ENCODE data around the gene KRT9. TPM values are rescaled to one million over a fixed set of nuclear protein-coding genes. Genes with fewer than 3 reads are reported as not detected.
"Not testable (repeated sequence)": the region's sequence is repeated elsewhere in the genome, so short reads cannot be mapped to it uniquely, and the experiment has no call there.

The KRT9 gene
- total RNA-seq, 2 experiments from 2014 or later = not detected

DNA sequence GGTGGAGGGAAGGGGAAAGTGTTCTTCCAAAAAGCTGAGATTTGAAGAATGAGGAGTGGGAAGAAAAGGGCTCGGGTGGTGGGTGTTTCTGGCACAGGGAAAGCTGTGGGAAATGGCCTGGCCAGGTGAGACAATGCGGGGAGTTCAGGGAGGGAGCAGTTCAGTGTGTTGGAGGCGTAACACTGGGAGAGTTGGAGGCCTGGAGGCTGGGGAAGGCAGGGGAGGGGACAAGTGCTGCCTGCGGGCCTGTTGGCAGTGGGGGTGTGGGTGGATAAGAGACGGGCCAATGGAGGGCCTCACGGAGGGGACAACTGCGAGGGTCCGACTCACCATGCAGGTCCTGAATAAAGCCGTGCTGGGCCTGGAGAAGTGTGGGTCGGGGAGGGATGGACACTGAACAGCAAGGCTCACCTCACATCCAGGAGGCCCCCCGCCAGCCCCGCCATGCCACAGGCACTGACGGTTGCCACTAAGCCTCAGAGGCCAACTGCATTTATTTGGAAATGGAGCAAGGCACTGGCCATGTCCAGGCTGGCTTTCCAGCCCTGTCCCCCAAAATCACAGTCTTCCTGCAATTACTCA, 25.9 kb downstream of the KRT9 start:
- Mint-ChIP-seq H3K4me3 (no peak overlapping the region), H3K9me3 (no peaks in the 10 kb centered on the region)

DNA sequence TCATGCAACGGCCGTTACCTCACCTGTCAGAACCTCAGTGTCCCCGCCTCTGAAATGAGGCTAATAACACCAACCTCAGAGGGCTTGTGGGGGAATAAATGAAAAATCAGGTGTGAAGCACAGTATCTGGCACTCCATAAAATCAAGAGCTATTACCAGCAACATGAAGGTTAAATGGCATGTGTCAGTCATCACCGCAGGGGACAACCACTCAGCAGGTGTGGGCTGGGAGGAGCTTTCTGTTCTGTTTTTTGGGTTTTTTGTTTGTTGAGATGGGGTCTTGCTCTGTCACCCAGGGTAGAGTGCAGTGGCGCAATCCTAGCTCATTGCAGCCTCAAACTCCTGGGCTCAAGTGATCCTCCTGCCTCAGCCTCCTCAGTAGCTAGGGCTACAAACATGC, 26.9 kb downstream of the KRT9 start:
- Mint-ChIP-seq H3K4me3 (no peak overlapping the region), H3K36me3 (ENCODE audit: low read depth) (no peaks in the 10 kb centered on the region), H3K4me1 (ENCODE audit: low read depth) (peaks cover 9% of the 10 kb centered on the region), H3K27ac (no peak overlapping the region), H3K9me3 (no peaks in the 10 kb centered on the region), H3K27me3 (peaks cover 5% of the 10 kb centered on the region)
- Histone ChIP-seq H3K4me1 (ENCODE audit: insufficient read depth, low read length) (peaks cover 23% of the 10 kb centered on the region), H3K4me3 (ENCODE audit: low read length) (no peak overlapping the region), H3K36me3 (ENCODE audit: insufficient read depth, low read length) (no peaks in the 10 kb centered on the region), H3K9me3 (ENCODE audit: control insufficient read depth in 1 of 2, insufficient read depth in 1 of 2, low read length in 2 of 2) (peaks cover 0 to 3% of the 10 kb centered on the region in 2 experiments), H3K27me3 (ENCODE audit: control insufficient read depth in 1 of 2, insufficient read depth in 2 of 2, low read length in 2 of 2) (no peaks in the 10 kb centered on the region), H3K27ac (ENCODE audit: low read depth in 1 of 2, low read length in 2 of 2) (no peak overlapping the region)
- intact Hi-C loops (cut with DNase I, micrococcal nuclease) = loop anchor here (5.0 to 10.0 kb wide), 5 partner anchors 208 to 740 kb away; partner anchors contain the start of gene KRTAP4-12 (in 1 of the 2)
- TF ChIP-seq, protein P1, sequence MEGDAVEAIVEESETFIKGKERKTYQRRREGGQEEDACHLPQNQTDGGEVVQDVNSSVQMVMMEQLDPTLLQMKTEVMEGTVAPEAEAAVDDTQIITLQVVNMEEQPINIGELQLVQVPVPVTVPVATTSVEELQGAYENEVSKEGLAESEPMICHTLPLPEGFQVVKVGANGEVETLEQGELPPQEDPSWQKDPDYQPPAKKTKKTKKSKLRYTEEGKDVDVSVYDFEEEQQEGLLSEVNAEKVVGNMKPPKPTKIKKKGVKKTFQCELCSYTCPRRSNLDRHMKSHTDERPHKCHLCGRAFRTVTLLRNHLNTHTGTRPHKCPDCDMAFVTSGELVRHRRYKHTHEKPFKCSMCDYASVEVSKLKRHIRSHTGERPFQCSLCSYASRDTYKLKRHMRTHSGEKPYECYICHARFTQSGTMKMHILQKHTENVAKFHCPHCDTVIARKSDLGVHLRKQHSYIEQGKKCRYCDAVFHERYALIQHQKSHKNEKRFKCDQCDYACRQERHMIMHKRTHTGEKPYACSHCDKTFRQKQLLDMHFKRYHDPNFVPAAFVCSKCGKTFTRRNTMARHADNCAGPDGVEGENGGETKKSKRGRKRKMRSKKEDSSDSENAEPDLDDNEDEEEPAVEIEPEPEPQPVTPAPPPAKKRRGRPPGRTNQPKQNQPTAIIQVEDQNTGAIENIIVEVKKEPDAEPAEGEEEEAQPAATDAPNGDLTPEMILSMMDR (IDR thresholded peaks at IDR 0.05) = no peak
- ChIA-PET CTCF (no interaction called here), POLR2A (no interaction called here)
- DNase-seq (no peak), ATAC-seq (ENCODE audit: poor library complexity) (no peak)

More for the DNA sequence above, 25.9 kb downstream of the KRT9 start:
- ATAC-seq (ENCODE audit: poor library complexity) (no peak), DNase-seq (no peak)
- Histone ChIP-seq H3K27ac (ENCODE audit: low read depth in 1 of 2, low read length in 2 of 2) (no peak overlapping the region), H3K9me3 (ENCODE audit: control insufficient read depth in 1 of 2, insufficient read depth in 1 of 2, low read length in 2 of 2) (peaks cover 0 to 3% of the 10 kb centered on the region in 2 experiments), H3K27me3 (ENCODE audit: control insufficient read depth in 1 of 2, insufficient read depth in 2 of 2, low read length in 2 of 2) (no peaks in the 10 kb centered on the region), H3K4me3 (ENCODE audit: low read length) (no peak overlapping the region), H3K36me3 (ENCODE audit: insufficient read depth, low read length) (no peaks in the 10 kb centered on the region), H3K4me1 (ENCODE audit: insufficient read depth, low read length) (peaks cover 23% of the 10 kb centered on the region)
- TF ChIP-seq, protein P1 (IDR thresholded peaks at IDR 0.05) = no peak
- no peak overlapping the region for H3K27ac Mint-ChIP-seq
- intact Hi-C loops (cut with DNase I, micrococcal nuclease) = loop anchor here (5.0 to 10.0 kb wide), 5 partner anchors 209 to 741 kb away; partner anchors contain the start of gene KRTAP4-12 (in 1 of the 2)
- H3K36me3 Mint-ChIP-seq (ENCODE audit: low read depth) = no peaks in the 10 kb centered on the region
- POLR2A ChIA-PET = no interaction called here
- peaks cover 5% of the 10 kb centered on the region for H3K27me3 Mint-ChIP-seq
- CTCF ChIA-PET = interaction anchor here (0.7 kb wide), 1 partner anchor 35 kb away, joined by 3 read pairs; no protein-coding TSS in a partner anchor
- peaks cover 9% of the 10 kb centered on the region for H3K4me1 Mint-ChIP-seq (ENCODE audit: low read depth)

DNA sequence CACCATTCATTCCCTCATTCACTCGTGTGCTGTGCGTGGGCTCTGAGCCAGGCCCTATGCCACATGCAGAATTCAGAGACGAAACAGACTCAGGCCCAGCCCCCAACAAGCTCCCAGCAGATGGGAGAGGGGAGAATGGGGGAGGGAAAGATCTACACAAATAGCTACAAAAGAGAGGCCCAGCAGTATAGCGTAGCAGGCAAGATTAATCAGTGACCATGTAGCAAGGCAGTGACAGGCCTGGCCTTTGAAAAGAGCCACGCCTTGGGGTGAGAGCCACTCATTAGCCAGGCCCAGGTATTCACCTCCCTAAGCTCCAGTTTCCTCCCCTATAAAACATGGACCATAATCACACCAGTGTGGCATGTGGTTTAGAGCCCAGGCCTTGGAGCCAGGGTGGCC, 27.4 kb downstream of the KRT9 start:
- no peaks in the 10 kb centered on the region for H3K27me3 ChIP-seq (ENCODE audit: control insufficient read depth in 1 of 2, insufficient read depth in 2 of 2, low read length in 2 of 2)
- no peak overlapping the region for H3K27ac ChIP-seq (ENCODE audit: low read depth in 1 of 2, low read length in 2 of 2)
- H3K27ac Mint-ChIP-seq = no peak overlapping the region
- H3K4me1 ChIP-seq (ENCODE audit: insufficient read depth, low read length) = peaks cover 19% of the 10 kb centered on the region
- H3K9me3 Mint-ChIP-seq = no peaks in the 10 kb centered on the region
- H3K9me3 ChIP-seq (ENCODE audit: control insufficient read depth in 1 of 2, insufficient read depth in 1 of 2, low read length in 2 of 2) = peaks cover 0 to 3% of the 10 kb centered on the region in 2 experiments
- ChIA-PET POLR2A (no interaction called here), CTCF (no interaction called here)
- no peaks in the 10 kb centered on the region for H3K36me3 Mint-ChIP-seq (ENCODE audit: low read depth)
- ATAC-seq (ENCODE audit: poor library complexity) (no peak), DNase-seq (no peak)
- H3K36me3 ChIP-seq (ENCODE audit: insufficient read depth, low read length) = no peaks in the 10 kb centered on the region
- H3K4me3 ChIP-seq (ENCODE audit: low read length) = no peak overlapping the region
- H3K4me3 Mint-ChIP-seq = no peak overlapping the region
- H3K27me3 Mint-ChIP-seq = peaks cover 5% of the 10 kb centered on the region
- H3K4me1 Mint-ChIP-seq (ENCODE audit: low read depth) = peaks cover 8% of the 10 kb centered on the region
- intact Hi-C loops (cut with DNase I, micrococcal nuclease) = loop anchor here in 1 of 2 experiments (10.0 kb wide), 1 partner anchor 740 kb away; no protein-coding TSS in a partner anchor
- TF ChIP-seq, protein P1 (IDR thresholded peaks at IDR 0.05) = no peak

DNA sequence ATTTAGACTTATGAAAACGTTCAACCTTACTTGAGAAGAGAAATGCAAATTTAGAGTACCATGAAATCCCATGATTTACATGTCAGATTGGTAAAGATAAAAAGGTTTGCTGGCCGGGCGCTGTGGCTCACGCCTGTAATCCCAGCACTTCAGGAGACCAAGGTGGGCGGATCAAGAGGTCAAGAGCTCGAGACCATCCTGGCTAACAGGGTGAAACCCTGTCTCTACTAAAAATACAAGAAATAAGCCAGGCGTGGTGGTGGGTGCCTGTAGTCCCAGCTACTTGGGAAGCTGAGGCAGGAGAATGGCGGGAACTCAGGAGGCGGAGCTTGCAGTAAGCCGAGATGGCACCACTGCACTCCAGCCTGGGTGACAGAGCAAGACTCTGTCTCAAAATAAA, 29.1 kb downstream of the KRT9 start:
- POLR2A ChIA-PET; H3K4me1 Mint-ChIP-seq (ENCODE audit: low read depth); H3K27me3 ChIP-seq (ENCODE audit: control insufficient read depth in 1 of 2, insufficient read depth in 2 of 2, low read length in 2 of 2); H3K9me3 ChIP-seq (ENCODE audit: control insufficient read depth in 1 of 2, insufficient read depth in 1 of 2, low read length in 2 of 2); H3K27ac Mint-ChIP-seq; H3K9me3 Mint-ChIP-seq; DNase-seq; H3K4me3 ChIP-seq (ENCODE audit: low read length); H3K27ac ChIP-seq (ENCODE audit: low read depth in 1 of 2, low read length in 2 of 2); CTCF ChIA-PET; H3K36me3 ChIP-seq (ENCODE audit: insufficient read depth, low read length); H3K27me3 Mint-ChIP-seq; H3K36me3 Mint-ChIP-seq (ENCODE audit: low read depth); ATAC-seq (ENCODE audit: poor library complexity); H3K4me3 Mint-ChIP-seq; H3K4me1 ChIP-seq (ENCODE audit: insufficient read depth, low read length): not testable (repeated sequence)
- intact Hi-C loops (cut with DNase I, micrococcal nuclease) = loop anchor here in 1 of 2 experiments (10.0 kb wide), 1 partner anchor 738 kb away; no protein-coding TSS in a partner anchor
